ENCODE data around the gene NUDT6.
"Not testable (repeated sequence)": the region's sequence is repeated elsewhere in the genome, so short reads cannot be mapped to it uniquely, and the experiment has no call there.

NUDT6 gene

GRCh38 chr4:122921971-122922876, at the start of gene NUDT6:
NUDT6 (minus strand) TSS chr4:122922597; CDS start chr4:122922572, 25 bp downstream.
- DNase-seq (ENCODE audit: low read depth, low spot score) = no peak
- H3K27ac ChIP-seq = peak within 1 kb of the TSS; percentile 58

GRCh38 chr4:122968227-122968812, 45.9 kb upstream of the NUDT6 start:
- no peak for DNase-seq (ENCODE audit: low read depth, low spot score)
- no peak overlapping the region for H3K27ac ChIP-seq

GRCh38 chr4:122967231-122967630, 44.8 kb upstream of the NUDT6 start:
- no peak overlapping the region for H3K27ac ChIP-seq
- no peak for DNase-seq (ENCODE audit: low read depth, low spot score)

GRCh38 chr4:122966201-122966600, 43.8 kb upstream of the NUDT6 start:
- no peak for DNase-seq (ENCODE audit: low read depth, low spot score)
- H3K27ac ChIP-seq = no peak overlapping the region

- peak; percentile 65 for DNase-seq (ENCODE audit: low read depth, low spot score)
Measured at GRCh38 chr4:122963216-122963615, 40.8 kb upstream of the NUDT6 start.

GRCh38 chr4:122960611-122961000, 38.2 kb upstream of the NUDT6 start:
- H3K27ac ChIP-seq = no peak overlapping the region
- no peak for DNase-seq (ENCODE audit: low read depth, low spot score)

More at GRCh38 chr4:122963216-122963615, 40.8 kb upstream of the NUDT6 start:
- H3K27ac ChIP-seq = peak overlapping the region; percentile 9

- no peak overlapping the region for H3K27ac ChIP-seq
- DNase-seq (ENCODE audit: low read depth, low spot score) = no peak
Measured at GRCh38 chr4:122959981-122960610, 37.7 kb upstream of the NUDT6 start.

- H3K27ac ChIP-seq = no peak overlapping the region
- no peak for DNase-seq (ENCODE audit: low read depth, low spot score)
Measured at GRCh38 chr4:122959441-122959840, 37.0 kb upstream of the NUDT6 start.

GRCh38 chr4:122958505-122958904, 36.1 kb upstream of the NUDT6 start:
- DNase-seq (ENCODE audit: low read depth, low spot score) = no peak

GRCh38 chr4:122953924-122954323, 31.5 kb upstream of the NUDT6 start:
- no peak overlapping the region for H3K27ac ChIP-seq
- DNase-seq (ENCODE audit: low read depth, low spot score) = no peak

More at GRCh38 chr4:122958505-122958904, 36.1 kb upstream of the NUDT6 start:
- no peak overlapping the region for H3K27ac ChIP-seq

GRCh38 chr4:122952028-122952427, 29.6 kb upstream of the NUDT6 start:
- H3K27ac ChIP-seq = no peak overlapping the region
- no peak for DNase-seq (ENCODE audit: low read depth, low spot score)

- H3K27ac ChIP-seq = no peak overlapping the region
- DNase-seq (ENCODE audit: low read depth, low spot score) = no peak
Measured at GRCh38 chr4:122948671-122949070, 26.3 kb upstream of the NUDT6 start.

GRCh38 chr4:122946142-122946541, 23.7 kb upstream of the NUDT6 start:
- no peak overlapping the region for H3K27ac ChIP-seq
- no peak for DNase-seq (ENCODE audit: low read depth, low spot score)

GRCh38 chr4:122945136-122945535, 22.7 kb upstream of the NUDT6 start:
- H3K27ac ChIP-seq; DNase-seq (ENCODE audit: low read depth, low spot score): not testable (repeated sequence)

- no peak overlapping the region for H3K27ac ChIP-seq
- no peak for DNase-seq (ENCODE audit: low read depth, low spot score)
Measured at GRCh38 chr4:122932763-122933162, 10.4 kb upstream of the NUDT6 start.

- no peak overlapping the region for H3K27ac ChIP-seq
- DNase-seq (ENCODE audit: low read depth, low spot score) = no peak
Measured at GRCh38 chr4:122930862-122931261, 8.5 kb upstream of the NUDT6 start.

GRCh38 chr4:122928930-122929329, 6.5 kb upstream of the NUDT6 start:
- no peak overlapping the region for H3K27ac ChIP-seq
- no peak for DNase-seq (ENCODE audit: low read depth, low spot score)

- peak; percentile 34 for DNase-seq (ENCODE audit: low read depth, low spot score)
- peak overlapping the region; percentile 58 for H3K27ac ChIP-seq
Measured at GRCh38 chr4:122922877-122923511, 597 bp upstream of the NUDT6 start.

- DNase-seq (ENCODE audit: low read depth, low spot score) = no peak
- H3K27ac ChIP-seq = no peak overlapping the region
Measured at GRCh38 chr4:122921300-122921699, 1.1 kb downstream of the NUDT6 start.

GRCh38 chr4:122920473-122920872, 1.9 kb downstream of the NUDT6 start:
- H3K27ac ChIP-seq = no peak overlapping the region
- no peak for DNase-seq (ENCODE audit: low read depth, low spot score)

- DNase-seq (ENCODE audit: low read depth, low spot score) = no peak
- no peak overlapping the region for H3K27ac ChIP-seq
Measured at GRCh38 chr4:122917731-122918130, 4.7 kb downstream of the NUDT6 start.

All from epithelial cell of prostate (primary cell).